ENCODE measurements around the gene PRKACA.

DNA sequence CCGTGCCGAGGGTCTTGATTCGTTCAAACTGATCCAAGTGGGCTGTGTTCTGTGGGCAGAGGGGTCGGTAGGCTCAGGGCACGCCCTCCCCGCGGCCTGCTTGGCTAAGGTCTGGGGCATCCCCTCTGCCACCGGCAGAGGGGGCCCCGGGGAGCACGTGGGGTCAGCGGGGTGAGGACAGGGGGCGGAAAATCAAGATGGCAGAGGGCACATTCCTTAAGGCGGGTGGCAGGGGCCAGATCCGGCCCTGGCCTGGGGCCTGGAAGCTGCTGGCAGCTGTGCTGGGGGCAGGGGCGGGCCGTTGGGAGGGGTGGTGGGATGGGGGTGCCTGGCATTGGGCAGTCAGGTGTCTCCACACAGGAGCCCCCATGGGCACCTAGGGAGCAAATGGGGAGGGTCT is 10.7 kb downstream of the PRKACA start:
- TF ChIP-seq, protein P1, sequence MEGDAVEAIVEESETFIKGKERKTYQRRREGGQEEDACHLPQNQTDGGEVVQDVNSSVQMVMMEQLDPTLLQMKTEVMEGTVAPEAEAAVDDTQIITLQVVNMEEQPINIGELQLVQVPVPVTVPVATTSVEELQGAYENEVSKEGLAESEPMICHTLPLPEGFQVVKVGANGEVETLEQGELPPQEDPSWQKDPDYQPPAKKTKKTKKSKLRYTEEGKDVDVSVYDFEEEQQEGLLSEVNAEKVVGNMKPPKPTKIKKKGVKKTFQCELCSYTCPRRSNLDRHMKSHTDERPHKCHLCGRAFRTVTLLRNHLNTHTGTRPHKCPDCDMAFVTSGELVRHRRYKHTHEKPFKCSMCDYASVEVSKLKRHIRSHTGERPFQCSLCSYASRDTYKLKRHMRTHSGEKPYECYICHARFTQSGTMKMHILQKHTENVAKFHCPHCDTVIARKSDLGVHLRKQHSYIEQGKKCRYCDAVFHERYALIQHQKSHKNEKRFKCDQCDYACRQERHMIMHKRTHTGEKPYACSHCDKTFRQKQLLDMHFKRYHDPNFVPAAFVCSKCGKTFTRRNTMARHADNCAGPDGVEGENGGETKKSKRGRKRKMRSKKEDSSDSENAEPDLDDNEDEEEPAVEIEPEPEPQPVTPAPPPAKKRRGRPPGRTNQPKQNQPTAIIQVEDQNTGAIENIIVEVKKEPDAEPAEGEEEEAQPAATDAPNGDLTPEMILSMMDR (IDR thresholded peaks at IDR 0.05): no peak
- no peak for TF ChIP-seq POLR2A (IDR thresholded peaks at IDR 0.05)
- TF ChIP-seq POLR2AphosphoS5 (IDR thresholded peaks at IDR 0.05; ENCODE audit: insufficient read depth in 1 of 2, low read depth in 1 of 2): no peak

All from vagina (tissue), 2 donors.